RWPE1 (cell line): ENCODE measurements around the gene MRPS6.

ENCODE experiments used
- CTCF ChIA-PET: fragments of 350-600 bp; sonication (Branson Sonifier 250); formaldehyde crosslinking; extraction: SDS; loops from one replicate; lab custom pipeline; 2021; lab: Yijun Ruan, JAX
- POLR2A ChIA-PET: fragments of 400-600 bp; formaldehyde crosslinking; extraction: SDS; loops from one replicate; lab custom pipeline; 2020; ENCODE audit warnings: antibody characterized with exemption; ENCODE audit not compliant: low non-redundant PET; lab: Yijun Ruan, JAX
- DNase-seq: peaks from one replicate; pipeline ENCODE4 v3.0.0; 2012; ENCODE audit warnings: low spot score
- H3K27ac ChIP-seq: fragments of 450-650 bp; 2 replicates; pipeline ENCODE4 v1.5.1; 2017
- TF ChIP-seq, protein P1 (sequence below): fragments of 450-650 bp; conservative IDR thresholded peaks from 2 replicates; pipeline ENCODE4 v1.5.1; 2017; ENCODE audit warnings: low read depth, mild to moderate bottlenecking

The MRPS6 gene

DNA sequence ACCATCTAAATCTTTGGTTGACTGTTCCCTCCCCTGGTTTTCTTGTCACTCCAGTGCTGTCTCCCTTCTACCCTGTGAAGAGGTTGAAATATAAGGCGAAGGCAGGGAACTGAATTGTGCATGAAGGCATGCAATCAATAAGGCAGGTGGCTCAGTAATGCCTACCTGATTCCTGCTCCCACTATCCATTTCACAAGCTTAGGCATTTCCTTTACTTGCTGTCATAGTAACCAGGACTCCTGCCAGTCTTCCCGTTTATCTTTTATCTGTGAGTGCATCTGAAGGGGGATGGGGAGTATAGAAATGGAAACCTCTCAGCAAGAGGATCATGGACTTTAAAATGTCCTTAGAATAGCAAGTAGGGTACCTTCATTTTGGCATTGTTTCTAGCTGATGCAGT is 40.5 kb downstream of the MRPS6 start:
- no peak overlapping the region for H3K27ac ChIP-seq
- POLR2A ChIA-PET: no interaction called here
- CTCF ChIA-PET: interaction anchor here (0.6 kb wide), 2 partner anchors 766 to 1595 kb away, joined by 3 read pairs; no protein-coding TSS in a partner anchor
- TF ChIP-seq, protein P1, sequence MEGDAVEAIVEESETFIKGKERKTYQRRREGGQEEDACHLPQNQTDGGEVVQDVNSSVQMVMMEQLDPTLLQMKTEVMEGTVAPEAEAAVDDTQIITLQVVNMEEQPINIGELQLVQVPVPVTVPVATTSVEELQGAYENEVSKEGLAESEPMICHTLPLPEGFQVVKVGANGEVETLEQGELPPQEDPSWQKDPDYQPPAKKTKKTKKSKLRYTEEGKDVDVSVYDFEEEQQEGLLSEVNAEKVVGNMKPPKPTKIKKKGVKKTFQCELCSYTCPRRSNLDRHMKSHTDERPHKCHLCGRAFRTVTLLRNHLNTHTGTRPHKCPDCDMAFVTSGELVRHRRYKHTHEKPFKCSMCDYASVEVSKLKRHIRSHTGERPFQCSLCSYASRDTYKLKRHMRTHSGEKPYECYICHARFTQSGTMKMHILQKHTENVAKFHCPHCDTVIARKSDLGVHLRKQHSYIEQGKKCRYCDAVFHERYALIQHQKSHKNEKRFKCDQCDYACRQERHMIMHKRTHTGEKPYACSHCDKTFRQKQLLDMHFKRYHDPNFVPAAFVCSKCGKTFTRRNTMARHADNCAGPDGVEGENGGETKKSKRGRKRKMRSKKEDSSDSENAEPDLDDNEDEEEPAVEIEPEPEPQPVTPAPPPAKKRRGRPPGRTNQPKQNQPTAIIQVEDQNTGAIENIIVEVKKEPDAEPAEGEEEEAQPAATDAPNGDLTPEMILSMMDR: no peak
- no peak for DNase-seq

DNA sequence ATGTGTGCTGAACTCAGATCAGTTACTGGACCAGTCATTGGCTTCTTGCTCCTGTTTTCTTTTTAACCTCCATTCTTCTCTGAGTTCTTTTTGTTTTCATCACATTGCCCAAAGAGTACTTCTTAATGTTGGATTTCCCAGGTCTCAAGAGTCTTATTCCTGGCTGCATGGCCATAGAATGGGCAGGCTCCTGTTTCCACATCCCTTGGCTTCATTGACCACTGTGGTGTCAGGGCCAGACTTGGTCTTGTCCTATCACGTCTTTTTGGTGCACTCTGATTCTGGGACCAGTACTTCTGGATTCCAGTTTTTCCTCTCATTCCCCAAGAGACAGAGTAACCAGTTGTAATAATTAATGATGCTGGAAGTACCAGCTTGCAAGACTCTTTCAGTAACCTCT is 41.8 kb downstream of the MRPS6 start:
- TF ChIP-seq, protein P1: no peak
- H3K27ac ChIP-seq: no peak overlapping the region
- no peak for DNase-seq
- CTCF ChIA-PET: no interaction called here
- POLR2A ChIA-PET: no interaction called here

DNA sequence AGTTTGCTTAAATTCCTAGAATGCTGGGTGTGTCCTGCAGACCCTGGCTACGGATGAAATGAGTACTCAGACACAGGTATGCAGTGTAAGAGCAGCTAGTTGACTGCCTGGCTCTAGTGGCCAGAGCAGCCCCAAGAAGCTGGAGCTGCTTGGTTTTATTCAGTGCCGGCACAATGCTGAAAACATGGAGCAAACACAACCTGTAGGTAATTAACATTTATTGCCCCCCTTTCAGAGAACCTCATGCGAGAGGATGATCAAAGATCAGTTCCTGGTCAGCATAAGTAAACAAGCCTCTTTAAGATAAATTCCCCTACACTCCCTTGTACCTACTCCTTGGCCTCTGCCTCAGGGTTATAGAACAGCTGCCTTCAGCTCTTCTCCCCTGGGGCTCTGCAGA is 43.2 kb downstream of the MRPS6 start:
- ChIA-PET POLR2A (no interaction called here), CTCF (no interaction called here)
- DNase-seq: no peak
- TF ChIP-seq, protein P1: no peak
- H3K27ac ChIP-seq: no peak overlapping the region

DNA sequence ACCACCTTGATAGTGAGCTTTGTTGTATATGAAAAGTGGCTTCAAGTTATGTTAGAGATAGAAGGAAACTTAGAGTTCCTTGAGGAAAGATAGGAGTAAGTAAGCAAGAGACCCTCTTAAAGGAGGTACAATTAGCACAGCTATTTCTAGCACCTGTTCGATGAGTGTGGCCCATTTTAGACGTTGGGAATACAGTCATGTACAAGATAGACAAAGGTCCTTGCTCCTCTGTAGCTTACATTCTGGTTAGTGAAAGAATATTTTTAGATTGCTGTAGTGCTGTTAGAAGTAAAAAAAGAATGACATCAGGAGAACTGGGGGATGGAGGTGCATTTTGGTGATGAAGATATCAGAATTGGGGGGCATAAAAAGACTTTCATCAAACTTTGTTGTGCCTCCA is 47.5 kb downstream of the MRPS6 start:
- ChIA-PET POLR2A (no interaction called here), CTCF (interaction anchor here (0.6 kb wide), 1 partner anchor 242 kb away, joined by 4 read pairs; no protein-coding TSS in a partner anchor)
- TF ChIP-seq, protein P1: no peak
- no peak overlapping the region for H3K27ac ChIP-seq
- no peak for DNase-seq

DNA sequence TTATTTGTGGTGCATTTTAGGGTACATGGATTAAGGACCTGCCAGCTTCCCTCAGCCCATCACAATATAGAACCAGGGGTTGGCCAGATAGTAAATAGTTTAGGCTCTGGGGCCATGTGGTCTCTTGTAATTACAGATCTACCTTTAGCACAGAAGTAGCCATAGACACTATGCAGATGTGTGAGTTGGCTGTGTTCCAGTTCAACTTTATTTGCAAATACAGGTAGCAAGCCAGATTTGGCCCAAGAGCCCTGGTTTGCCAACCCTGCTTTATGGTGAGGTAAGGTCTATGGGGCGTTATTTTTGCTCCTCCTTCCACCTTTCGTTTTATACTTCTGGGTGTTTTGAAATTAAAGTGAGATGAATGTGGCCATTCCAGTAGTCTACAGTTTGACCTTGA is 48.7 kb downstream of the MRPS6 start:
- no peak for DNase-seq
- ChIA-PET POLR2A (no interaction called here), CTCF (interaction anchor here (1.3 kb wide), 1 partner anchor 198 kb away, joined by 8 read pairs; no protein-coding TSS in a partner anchor)
- TF ChIP-seq, protein P1: no peak
- H3K27ac ChIP-seq: no peak overlapping the region

DNA sequence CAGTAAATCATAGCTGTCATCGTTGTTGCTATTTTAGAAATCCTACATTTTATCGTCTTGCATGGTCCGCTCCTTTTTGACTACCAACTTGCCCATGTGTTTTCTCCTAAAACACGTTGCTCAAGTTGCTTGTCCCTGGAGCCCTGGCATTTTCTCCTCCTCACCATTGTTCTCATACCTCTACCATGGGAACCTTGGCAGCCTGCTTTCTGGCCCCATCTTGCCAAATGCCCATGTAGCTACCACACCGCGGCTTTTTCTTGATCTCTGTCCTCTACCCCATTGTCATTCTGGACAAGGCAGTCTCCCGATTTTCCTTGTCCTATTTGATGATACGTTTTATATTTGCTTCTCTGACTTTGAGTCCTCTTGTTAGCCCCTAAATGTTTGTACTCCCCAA is 50.2 kb downstream of the MRPS6 start:
- no peak for DNase-seq
- ChIA-PET POLR2A (interaction anchor here (0.6 kb wide), 1 partner anchor 78 kb away, joined by 3 read pairs; no protein-coding TSS in a partner anchor), CTCF (interaction anchor here (0.5 kb wide), 1 partner anchor 222 kb away, joined by 3 read pairs; no protein-coding TSS in a partner anchor)
- no peak overlapping the region for H3K27ac ChIP-seq
- TF ChIP-seq, protein P1: no peak
